Urothelium cell line (cell line): ENCODE measurements around the gene CWC27.

ENCODE experiments used
- DNase-seq: peaks from one replicate; pipeline ENCODE4 v3.0.0; 2011; ENCODE audit warnings: low spot score, mixed read lengths
- FAIRE-seq: peaks from 2 replicates; lab custom pipeline; 2011; peaks lifted over from hg19 to GRCh38; lab: Jason Lieb, UNC

CWC27 gene, protein sequence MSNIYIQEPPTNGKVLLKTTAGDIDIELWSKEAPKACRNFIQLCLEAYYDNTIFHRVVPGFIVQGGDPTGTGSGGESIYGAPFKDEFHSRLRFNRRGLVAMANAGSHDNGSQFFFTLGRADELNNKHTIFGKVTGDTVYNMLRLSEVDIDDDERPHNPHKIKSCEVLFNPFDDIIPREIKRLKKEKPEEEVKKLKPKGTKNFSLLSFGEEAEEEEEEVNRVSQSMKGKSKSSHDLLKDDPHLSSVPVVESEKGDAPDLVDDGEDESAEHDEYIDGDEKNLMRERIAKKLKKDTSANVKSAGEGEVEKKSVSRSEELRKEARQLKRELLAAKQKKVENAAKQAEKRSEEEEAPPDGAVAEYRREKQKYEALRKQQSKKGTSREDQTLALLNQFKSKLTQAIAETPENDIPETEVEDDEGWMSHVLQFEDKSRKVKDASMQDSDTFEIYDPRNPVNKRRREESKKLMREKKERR

DNA sequence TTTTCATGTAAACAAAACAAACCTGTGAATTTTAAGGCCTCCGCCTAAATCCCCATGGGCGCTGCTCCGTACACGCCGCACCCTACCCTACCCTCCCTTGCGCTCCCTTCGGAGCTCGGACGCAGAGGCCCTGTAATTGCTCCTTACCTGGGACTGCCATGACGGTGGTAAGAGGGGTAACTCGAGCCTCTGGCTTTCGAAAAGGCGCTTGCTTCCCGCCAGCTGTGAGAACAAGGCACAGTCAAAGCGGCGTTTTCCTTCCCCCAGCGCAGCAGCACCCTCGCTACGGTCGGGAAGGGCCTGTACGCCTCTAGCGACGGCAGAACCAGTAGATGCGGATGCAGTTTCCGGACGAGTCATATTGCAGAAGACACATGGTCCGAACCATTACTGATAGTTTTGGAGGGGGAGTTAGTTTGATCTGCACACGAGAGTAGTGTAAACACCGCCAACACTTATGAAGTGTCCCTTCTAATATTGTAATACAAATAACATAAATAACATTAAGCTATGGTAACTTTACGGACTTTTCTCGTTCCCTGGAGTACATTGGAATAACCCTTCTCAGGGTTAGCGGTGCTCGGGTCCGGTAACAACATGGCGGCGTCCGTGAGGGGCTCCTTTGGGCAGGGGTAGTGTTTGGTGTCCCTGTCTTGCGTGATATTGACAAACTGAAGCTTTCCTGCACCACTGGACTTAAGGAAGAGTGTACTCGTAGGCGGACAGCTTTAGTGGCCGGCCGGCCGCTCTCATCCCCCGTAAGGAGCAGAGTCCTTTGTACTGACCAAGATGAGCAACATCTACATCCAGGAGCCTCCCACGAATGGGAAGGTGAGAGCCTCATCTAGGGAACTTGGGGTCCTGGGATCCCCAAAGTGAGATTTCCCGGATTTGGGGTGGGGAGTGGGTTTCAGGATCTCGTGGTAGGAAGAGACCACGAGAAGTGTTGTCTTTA lies at the start of gene CWC27, which contains the start of gene SREK1IP1:
TSS of gene CWC27 (plus strand) at position 573 of the 955 bp plus-strand sequence. CDS start at position 790, 217 bp downstream.
TSS of gene SREK1IP1 (minus strand) at position 334 of the 955 bp plus-strand sequence. CDS start at position 160, 174 bp downstream.
- FAIRE-seq (peak; percentile 87), DNase-seq (peak; percentile 87)

DNA sequence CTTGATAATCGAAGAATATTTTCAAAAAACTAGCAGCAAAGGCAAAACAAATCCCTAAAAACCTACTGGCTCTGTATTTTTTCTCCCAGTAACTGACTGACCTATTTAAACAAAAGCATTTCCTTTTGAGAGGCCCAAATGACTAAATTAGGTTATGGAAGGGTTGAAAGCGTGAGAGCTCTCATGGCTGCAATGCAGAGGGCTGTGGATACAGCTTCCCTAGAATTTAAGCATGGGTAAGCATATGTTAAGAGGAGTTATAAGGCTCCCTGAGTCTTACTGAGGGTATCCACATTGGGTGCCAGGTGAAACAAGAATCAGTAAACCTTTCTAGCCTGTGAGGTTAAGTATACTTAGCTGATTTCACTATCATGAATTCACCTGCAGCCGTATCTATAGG lies 46.1 kb upstream of the CWC27 start:
- FAIRE-seq: no peak
- no peak for DNase-seq

DNA sequence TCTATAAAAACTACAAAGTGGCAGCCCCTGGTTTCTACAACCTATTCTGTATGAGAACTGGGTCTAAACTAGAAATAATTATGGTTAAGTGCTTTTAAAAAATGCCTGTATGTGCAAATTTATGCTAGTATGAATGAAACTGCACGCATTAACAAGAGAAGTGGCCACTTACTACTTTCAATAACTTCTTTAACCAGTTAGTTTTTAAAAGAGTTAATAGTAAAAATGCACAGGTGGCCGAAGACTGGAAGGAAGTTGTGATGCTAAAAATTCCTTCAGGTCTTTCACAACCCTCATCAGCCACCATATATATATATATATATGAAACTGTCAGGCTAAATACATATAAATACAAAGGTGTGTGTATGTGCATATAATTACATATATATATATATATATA lies 41.6 kb upstream of the CWC27 start:
- DNase-seq (no peak), FAIRE-seq (no peak)

DNA sequence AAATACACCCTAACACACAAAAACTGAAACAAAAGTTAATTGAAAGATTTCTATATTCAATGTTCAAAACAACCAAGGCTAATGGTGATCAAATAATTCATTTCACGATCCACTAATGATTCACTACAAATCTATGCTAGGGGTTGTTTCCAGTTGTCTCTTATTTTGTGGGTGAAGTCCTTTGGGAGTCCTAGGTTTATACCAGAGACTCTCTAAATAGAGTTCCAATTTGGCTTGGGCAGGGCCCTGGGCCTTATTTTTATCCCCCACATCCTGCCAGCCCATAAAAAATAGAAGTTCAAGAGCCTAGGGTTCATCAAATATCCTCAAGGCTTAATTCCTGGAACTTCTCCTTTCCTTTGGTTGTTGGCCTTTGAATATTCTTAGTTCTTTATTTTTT lies 26.3 kb upstream of the CWC27 start:
- FAIRE-seq (no peak), DNase-seq (no peak)

DNA sequence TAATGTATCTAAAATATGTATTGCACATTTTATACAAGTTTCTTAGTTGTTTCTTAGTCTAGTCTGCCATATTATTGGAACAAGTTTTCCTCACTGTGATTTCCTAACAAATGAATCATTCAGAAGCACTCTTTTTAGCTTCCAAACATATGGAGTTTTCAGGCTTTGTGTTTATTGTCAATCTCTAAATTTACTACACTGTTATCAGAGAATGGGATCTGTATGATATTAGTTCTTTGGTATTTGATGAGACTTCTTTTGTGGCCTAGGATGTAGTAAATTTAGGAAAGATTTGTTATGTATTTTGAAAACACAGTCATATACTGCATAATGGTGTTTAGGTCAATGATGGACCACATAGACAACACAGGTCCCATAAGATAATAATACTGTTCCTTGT lies 25.9 kb upstream of the CWC27 start:
- DNase-seq (no peak), FAIRE-seq (no peak)

DNA sequence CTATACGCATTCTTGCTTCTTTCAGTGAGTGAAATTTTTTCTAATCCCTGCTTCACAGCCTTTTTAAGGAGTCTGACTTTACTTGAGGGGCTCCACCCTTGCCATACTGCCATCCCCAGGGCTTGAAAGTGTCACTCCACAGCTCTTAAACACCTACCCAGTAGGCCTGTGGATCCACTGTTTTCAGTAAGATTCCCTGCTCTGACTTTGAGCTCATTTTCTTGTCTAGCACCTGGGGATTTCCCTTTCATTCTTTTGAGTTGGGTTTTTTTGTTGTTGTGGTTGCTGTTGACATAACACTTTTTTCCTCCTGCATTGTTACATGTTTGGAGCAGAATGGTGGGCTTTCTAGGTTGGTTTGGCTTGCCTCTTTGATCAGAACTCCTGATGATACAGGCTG lies 23.8 kb upstream of the CWC27 start:
- FAIRE-seq (no peak), DNase-seq (no peak)

DNA sequence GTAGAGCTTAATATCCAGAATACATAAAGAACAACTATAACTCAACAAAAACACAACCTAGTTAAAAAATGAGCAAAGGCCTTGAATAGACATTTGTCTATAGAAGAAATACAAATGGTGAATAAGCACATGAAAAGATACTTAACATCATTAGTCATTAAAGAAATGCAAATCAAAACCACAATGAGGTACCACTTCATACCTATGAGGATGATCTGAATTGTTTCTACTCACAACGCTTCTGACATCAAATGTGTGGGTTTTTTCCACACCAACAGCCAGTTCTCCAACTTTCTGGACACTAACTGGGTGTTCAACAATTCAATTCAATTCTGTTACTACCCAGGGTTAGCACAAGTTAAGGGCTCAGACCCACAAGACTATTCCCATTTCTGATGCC lies 22.3 kb upstream of the CWC27 start:
- DNase-seq (no peak), FAIRE-seq (no peak)

DNA sequence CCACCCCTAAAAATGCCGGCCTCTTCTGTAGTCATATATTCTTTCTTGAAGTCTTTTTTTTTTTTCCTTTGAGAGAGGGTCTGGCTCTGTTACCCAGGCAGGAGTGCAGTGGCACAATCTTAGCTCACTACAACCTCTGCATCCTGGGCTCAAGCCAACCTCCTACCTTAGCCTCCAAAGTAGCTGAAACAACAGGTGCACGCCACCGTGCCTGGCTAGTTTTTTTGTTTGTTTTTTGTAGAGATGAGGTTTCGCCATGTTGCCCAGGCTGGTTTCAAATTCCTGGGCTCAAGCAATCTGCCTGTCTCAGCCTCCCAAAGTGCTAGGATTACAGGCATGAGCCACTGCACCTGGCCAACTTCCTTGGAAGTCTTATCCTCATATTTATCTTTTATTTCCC lies 19.3 kb upstream of the CWC27 start:
- no peak for FAIRE-seq
- DNase-seq: no peak

DNA sequence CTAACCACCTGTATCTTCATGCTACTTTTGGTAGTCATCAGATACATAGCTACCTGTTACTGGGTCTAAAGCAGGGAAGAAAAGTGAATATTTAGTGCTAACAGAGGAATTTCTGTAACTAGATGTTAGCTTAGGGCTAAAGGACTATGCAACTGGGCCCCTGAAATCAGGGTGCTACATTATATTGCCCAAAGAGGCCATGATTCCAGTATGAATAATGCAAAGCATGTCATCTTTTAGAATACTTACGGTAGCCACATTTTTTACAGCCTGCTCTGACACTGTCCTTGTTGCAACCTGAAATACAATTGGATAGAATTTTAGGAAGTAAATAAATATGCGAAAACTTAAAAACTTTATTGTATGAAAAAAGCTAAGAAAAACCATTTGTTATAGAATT lies 14.7 kb upstream of the CWC27 start:
- FAIRE-seq (no peak), DNase-seq (no peak)

DNA sequence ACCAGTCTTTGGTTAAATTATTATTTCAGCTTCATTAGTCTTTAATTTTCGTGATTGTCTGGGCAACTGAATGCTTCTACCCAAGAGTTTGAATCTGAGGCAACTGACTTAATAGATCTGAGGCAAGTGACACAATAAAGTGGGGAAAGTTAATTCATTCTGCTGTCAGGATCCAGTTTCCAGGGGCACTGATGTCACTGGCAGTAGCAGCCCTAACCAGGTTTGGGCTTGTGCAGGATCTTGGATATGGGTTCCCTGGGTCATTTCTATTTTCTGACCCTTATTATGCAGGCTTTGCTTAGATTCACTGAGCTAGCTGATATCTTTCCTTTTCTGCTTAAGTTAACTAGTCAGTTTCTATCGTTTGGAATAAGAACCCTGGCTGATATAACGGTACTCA lies 9.8 kb upstream of the CWC27 start:
- FAIRE-seq (no peak), DNase-seq (no peak)

DNA sequence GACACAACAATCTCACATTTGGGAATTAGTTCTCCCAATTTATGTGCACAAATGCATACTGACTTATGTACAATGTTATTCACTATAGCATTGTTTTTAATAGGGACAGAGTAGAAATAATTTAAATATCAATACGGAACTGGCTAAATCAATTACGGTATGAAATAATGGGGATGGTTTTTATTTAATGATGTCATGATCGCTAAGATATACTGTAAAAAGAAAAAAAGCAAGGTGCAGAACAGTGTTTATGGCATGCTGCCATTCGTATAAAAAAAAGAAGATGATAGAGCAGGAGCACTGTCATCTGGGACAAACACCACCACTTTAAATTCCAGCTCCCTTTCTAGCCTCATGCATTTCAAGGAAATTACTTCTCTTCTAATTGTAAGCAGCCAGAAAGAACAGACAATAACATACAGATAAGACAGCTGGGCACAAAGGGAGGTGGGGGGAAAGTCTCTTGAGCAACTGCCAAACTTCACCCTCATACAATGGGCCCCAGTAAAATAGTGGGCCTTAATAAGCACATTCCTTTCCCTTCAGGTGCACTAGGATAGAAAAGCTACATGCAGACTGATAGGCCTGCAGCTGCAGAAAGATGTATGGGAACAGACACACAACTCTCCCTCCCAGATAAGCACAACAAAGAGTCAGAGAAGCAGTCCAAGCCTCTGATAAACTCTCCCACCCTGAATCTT lies 8.6 kb upstream of the CWC27 start:
- FAIRE-seq (no peak), DNase-seq (no peak)

DNA sequence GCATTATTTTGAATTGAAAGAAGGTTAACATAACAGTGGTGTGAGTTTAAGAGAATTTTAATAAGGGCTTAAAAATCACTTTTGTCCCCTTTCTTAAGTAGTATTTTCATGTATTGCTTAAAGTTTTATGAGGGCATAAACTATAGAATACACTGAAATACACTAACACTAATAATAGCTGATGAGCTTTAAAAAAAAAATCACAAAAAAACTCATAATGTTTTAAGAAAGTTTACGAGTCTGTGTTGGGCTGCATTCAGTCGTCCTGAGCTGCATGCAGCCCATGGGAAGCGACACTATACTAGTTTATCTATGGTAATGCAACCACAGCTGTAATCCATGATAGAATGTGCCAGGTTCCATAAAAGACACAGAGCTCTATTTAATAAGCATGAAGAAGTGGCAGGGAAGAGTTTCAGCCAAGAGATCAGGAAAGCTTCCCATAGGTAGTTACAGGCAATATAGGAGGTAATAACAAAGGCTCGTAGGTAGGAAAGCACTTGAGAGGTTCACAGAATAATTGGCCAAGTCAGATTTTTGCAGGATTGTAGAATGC lies 4.7 kb upstream of the CWC27 start:
- no peak for FAIRE-seq

DNA sequence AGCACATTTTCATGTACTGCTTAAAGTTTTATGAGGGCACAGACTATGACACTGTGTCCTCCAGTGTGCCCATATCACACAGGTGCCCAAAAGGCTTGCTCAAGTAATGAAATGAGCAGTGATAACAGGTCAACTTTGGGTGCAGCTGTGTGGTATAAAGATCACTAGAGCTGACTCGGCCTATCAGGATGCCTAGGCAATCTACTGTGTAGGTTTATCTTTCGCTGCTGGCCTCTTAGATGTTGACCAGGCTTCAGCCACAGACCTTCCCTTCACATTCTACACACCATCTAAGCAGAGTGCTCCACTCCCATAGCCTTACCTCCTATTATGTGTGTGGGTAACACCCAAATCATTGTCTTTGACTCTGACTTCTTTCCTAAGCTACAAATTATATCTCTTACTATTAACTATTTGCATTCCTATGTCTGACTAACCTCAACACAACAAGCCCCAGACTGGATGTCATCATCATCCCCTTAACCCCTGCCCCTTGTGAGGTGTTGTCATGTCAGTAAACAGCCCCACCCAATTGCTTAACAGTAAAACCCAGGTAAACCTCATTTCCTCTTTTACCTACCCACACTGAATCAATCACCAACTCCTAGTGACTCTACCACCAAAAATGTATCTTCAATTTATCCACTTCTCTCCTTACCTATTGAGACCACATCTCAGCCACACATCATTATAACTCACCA lies 2.8 kb upstream of the CWC27 start:
- no peak for DNase-seq

More for the DNA sequence above, 4.7 kb upstream of the CWC27 start:
- DNase-seq: no peak

DNA sequence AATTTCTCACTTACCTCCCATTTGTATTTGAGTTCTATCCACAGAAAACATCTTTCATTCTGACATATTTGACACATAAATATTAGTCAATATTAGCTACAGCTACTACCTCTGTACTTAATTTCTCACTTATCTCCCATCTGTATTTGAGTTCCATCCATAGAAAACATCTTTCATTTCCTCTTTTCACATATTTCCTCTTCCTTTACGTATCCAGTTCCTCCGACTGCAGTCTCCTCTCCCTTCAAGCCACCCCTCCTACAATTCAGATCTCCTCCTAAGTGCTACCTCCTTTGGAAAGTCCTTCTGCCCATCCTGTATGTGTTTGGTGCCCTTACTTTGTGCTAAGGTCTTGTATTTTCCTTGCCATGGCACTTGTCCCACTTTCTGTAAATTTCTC lies 1.8 kb upstream of the CWC27 start:
- FAIRE-seq: no peak
- no peak for DNase-seq

More for the DNA sequence above, 2.8 kb upstream of the CWC27 start:
- no peak for FAIRE-seq

DNA sequence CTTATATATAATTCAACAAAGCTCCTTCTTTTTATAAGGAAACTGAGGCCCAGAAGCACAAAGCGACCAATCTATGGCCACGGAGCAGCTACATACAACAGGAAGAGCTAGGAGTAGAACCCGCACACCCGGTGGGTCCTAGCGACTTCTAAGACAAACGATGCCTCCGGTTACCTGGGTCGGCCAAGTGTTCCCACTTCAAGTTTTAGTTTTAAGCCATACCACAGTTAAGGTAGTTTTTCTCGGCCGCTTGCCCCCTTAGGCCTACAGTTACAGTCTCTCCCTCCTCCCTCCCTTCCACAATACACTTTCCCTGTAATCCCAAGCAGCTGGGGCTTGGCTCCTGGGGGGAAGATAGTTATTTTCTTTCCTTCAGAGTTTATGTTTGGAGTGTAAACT lies 772 bp upstream of the CWC27 start:
- DNase-seq (peak; percentile 6), FAIRE-seq (no peak)

DNA sequence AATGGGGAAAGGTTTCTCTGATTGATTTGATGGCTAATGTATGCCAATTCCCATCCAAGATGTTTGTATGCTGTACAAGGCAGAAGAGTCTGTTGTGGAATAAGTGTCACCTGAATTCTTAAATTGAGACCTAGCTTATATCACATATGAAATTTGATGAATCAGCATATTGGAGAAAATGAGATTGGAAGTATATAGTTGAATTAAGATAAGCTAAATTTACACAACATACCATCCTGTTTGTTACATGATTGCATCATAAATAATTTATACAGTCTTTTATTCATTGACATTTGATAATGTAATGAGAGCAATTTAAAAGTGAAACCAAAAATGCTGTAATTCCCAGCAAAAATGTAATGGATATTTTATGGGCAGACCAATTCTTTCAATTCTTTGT lies 1.1 kb downstream of the CWC27 start:
- FAIRE-seq: no peak
- DNase-seq: no peak

DNA sequence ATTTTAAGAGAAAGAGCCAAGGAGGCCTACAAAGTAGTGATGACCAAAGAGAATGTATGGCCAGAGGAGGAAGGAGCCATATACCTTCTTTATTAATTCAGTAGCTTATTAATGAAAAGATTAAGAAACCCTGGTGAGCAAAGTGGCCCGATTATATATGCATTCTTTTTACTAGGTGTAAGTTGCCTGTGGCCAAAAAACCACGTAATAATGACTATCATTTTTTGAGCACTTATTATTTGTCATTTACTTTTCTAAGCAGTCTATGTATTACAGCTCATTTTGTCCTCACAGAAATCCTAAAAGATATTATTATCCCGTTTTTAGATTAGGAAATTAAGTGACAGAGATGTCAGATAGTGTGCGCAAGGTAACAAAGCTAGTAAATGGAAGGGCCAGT lies 3.0 kb downstream of the CWC27 start:
- DNase-seq (no peak), FAIRE-seq (no peak)

DNA sequence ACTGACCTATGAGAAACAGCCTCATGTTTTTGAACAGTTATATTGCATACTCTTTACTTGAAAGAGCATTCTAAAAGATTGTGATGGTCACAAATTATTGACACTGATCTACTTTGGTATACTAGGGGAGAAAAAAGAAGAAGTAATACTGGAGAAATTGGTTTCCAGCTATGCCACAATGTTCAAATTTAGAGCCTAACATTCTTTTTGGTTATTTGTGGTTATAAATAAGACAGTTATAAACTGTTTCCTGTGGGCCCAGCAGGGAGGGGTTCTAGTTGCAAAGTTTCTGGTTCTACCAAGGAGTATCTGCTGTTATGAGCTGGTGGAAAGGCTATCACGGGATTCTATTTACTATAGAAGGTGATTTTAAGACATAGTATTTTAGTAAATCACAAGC lies 4.8 kb downstream of the CWC27 start:
- FAIRE-seq: no peak

DNA sequence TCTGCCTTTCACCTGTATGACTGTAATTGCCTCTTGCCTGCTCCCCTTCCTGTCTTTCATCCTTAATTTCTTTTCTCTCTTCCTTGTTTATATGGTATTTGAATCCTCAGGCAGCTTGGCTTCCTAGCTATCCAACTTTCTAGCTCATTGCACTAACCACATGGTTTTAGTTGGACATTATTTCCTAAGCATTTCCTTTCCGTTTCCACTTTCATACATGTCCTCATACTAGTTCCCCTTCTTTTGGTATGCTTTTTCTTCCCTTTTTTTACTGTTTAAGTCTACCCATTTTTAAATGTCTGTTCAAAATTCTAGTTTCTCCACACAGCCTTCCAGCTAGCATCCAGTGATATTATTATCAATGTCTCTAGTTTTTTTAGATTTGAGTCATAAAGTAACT lies 6.6 kb downstream of the CWC27 start:
- FAIRE-seq (no peak), DNase-seq (no peak)

More for the DNA sequence above, 4.8 kb downstream of the CWC27 start:
- no peak for DNase-seq

DNA sequence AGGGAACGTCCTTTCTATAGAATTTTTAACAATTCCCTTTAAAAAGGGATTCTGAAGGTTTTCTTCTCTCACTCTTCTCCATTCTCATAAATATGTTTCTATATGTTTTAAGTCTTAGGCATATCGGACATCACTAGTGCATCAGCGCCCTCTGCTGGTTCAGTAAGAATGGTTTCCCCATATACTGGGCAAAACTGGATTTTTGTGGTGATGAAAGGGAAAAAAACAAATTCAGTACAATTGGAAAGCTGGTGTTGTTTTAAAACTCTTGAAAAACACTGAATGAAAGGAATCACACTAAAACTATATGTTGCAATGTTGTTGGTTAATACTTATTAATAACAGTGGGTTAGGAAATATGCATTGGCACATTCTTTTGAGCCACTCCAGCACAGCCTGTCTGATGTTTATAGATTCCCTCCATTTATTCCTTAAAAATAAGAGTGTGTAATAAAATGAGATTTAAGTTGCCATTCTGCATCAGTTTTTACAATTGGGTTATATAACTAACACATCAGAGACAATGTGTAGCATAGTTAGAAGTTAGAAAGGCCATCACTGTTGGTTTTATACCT lies 15.8 kb downstream of the CWC27 start:
- DNase-seq: peak; percentile 34
- no peak for FAIRE-seq
